ENCODE results near the gene PAX8.

GRCh38 chr2:113215056-113215455 lies 63.7 kb downstream of the PAX8 start:
- TF ChIP-seq, protein P1, sequence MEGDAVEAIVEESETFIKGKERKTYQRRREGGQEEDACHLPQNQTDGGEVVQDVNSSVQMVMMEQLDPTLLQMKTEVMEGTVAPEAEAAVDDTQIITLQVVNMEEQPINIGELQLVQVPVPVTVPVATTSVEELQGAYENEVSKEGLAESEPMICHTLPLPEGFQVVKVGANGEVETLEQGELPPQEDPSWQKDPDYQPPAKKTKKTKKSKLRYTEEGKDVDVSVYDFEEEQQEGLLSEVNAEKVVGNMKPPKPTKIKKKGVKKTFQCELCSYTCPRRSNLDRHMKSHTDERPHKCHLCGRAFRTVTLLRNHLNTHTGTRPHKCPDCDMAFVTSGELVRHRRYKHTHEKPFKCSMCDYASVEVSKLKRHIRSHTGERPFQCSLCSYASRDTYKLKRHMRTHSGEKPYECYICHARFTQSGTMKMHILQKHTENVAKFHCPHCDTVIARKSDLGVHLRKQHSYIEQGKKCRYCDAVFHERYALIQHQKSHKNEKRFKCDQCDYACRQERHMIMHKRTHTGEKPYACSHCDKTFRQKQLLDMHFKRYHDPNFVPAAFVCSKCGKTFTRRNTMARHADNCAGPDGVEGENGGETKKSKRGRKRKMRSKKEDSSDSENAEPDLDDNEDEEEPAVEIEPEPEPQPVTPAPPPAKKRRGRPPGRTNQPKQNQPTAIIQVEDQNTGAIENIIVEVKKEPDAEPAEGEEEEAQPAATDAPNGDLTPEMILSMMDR (IDR thresholded peaks at IDR 0.05): no peak
- no peak for TF ChIP-seq POLR2A (IDR thresholded peaks at IDR 0.05)

All from heart left ventricle (tissue), 13 donors.